ENCODE measurements around the gene CTSF.

CTSF gene

DNA sequence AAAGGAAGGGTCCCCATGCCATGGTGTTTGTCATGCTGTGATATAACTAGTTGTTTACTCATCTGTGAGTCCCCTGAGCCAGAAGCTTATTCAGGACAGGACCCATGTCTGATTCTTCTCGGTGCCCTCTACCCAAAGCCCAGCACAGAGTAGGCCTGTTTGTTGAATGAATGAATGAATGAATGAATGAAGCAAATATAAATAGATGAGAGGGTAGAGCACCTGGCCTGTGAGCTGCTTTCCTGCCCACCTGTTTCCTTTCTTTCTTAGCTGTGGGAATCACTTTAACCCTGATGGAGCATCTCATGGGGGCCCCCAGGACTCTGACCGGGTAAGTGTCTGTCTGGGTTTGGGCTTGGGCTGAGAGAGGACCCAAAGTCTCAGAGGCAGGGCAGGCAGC is 31.8 kb upstream of the CTSF start:
- no peak for TF ChIP-seq MYC (IDR thresholded peaks at IDR 0.05; ENCODE audit: low read depth, low read length)
- TF ChIP-seq POLR2A (IDR thresholded peaks at IDR 0.05; ENCODE audit: extremely low read depth, insufficient read length), result no peak
- TF ChIP-seq, protein P1, sequence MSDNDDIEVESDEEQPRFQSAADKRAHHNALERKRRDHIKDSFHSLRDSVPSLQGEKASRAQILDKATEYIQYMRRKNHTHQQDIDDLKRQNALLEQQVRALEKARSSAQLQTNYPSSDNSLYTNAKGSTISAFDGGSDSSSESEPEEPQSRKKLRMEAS (IDR thresholded peaks at IDR 0.05; ENCODE audit: low read depth, low read length), result no peak
- no peak for DNase-seq (ENCODE audit: low read depth)
- no peak overlapping the region for H3K4me3 ChIP-seq (ENCODE audit: low read depth, low read length)

DNA sequence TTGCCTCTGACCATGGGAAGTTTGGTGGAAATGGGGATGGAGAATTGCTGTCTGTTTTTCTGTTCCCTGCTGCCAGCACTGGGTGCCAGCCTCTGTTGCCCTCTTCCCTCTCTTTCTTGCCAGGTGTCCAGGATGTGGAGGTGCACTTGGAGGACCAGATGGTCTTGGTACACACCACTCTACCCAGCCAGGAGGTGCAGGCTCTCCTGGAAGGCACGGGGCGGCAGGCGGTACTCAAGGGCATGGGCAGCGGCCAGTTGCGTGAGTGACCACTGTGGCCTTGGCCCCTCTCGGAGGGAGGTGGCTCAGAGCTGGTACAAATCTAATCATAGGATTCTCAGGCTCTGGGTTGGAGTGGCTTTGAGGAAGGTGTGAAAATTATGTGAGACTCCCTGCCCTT is 30.6 kb upstream of the CTSF start:
- DNase-seq (ENCODE audit: low read depth), result no peak
- TF ChIP-seq MYC (IDR thresholded peaks at IDR 0.05; ENCODE audit: low read depth, low read length) (no peak), POLR2A (IDR thresholded peaks at IDR 0.05; ENCODE audit: extremely low read depth, insufficient read length) (no peak)
- TF ChIP-seq, protein P1 (IDR thresholded peaks at IDR 0.05; ENCODE audit: low read depth, low read length), result no peak
- TF ChIP-seq, protein P2, sequence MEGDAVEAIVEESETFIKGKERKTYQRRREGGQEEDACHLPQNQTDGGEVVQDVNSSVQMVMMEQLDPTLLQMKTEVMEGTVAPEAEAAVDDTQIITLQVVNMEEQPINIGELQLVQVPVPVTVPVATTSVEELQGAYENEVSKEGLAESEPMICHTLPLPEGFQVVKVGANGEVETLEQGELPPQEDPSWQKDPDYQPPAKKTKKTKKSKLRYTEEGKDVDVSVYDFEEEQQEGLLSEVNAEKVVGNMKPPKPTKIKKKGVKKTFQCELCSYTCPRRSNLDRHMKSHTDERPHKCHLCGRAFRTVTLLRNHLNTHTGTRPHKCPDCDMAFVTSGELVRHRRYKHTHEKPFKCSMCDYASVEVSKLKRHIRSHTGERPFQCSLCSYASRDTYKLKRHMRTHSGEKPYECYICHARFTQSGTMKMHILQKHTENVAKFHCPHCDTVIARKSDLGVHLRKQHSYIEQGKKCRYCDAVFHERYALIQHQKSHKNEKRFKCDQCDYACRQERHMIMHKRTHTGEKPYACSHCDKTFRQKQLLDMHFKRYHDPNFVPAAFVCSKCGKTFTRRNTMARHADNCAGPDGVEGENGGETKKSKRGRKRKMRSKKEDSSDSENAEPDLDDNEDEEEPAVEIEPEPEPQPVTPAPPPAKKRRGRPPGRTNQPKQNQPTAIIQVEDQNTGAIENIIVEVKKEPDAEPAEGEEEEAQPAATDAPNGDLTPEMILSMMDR (IDR thresholded peaks at IDR 0.05; ENCODE audit: low read depth, low read length), result no peak
- H3K4me3 ChIP-seq (ENCODE audit: low read depth, low read length), result no peak overlapping the region

DNA sequence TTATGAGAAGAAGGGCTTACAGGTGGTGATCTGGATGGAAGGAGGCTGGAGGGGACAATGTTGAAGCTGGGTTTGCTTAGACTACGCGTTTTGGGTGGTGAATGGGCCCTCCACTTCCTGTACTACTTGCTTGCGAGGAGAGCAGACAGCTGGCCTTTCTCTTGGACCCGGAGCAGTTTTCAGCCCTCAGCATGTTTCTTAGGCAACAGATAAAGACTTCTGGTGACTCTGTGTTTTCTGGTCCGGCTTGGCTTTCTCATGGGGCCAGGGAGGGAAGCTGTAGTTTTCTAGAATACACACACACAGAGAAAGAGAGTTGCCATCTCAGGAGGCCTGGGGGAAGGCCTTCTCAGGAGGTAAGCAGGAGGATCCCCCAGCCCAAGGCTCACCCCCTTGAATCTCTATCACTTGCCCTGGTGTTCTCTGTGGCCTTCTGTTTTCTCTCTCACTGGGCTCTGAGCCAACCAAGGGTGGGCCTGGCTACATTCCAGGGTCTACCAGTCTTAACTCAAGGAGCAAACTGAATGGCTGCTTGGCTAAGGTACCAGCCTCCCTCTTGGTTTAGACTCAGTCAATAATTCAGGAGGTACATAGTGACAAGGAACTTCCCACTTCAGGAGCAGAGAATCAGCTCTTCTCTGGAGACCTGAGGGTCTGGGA is 27.0 kb upstream of the CTSF start:
- peak overlapping the region; percentile 26 for H3K4me3 ChIP-seq (ENCODE audit: low read depth, low read length)
- peak; percentile 85 for DNase-seq (ENCODE audit: low read depth)
- TF ChIP-seq, protein P1 (IDR thresholded peaks at IDR 0.05; ENCODE audit: low read depth, low read length), result no peak
- TF ChIP-seq, protein P2 (IDR thresholded peaks at IDR 0.05; ENCODE audit: low read depth, low read length), result no peak
- TF ChIP-seq POLR2A (IDR thresholded peaks at IDR 0.05; ENCODE audit: extremely low read depth, insufficient read length) (no peak), MYC (IDR thresholded peaks at IDR 0.05; ENCODE audit: low read depth, low read length) (no peak)

DNA sequence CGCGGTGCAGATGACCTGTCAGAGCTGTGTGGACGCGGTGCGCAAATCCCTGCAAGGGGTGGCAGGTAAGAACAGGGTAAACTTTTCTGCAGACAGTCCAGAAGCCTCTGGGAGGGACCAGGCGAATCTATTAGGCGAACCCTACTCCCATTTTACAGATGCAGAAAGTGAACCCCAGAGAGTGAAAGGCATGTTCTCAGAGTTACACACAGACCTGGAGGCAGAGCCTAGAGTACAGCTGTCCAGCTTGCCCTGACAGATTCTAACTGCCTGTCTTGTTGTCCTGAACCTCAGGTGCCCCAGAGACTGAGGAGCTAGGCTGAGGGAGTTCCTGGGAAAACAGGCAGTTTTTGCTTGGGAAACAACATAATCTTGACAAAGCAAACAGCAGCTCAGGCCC is 25.2 kb upstream of the CTSF start:
- no peak for DNase-seq (ENCODE audit: low read depth)
- peak overlapping the region; percentile 79 for H3K4me3 ChIP-seq (ENCODE audit: low read depth, low read length)
- TF ChIP-seq, protein P2 (IDR thresholded peaks at IDR 0.05; ENCODE audit: low read depth, low read length), result no peak
- TF ChIP-seq MYC (IDR thresholded peaks at IDR 0.05; ENCODE audit: low read depth, low read length), result no peak
- no peak for TF ChIP-seq POLR2A (IDR thresholded peaks at IDR 0.05; ENCODE audit: extremely low read depth, insufficient read length)
- TF ChIP-seq, protein P1 (IDR thresholded peaks at IDR 0.05; ENCODE audit: low read depth, low read length), result no peak

DNA sequence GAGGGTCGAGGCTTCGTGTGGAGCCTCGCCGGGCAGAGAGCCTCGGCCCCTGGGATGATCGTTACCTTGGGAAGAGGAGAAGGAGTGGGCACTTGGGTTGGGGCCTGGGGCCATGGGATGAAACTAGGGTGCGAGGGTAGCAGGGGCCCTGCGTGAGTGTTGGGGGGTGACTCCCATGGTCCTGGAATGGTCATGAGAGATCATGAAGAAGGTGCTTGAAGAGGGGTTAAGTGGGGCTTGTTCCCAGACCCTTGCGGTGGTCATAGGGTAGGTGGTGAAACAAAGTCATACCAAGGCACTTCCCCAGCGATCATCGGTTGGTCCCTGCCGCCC is 24.9 kb upstream of the CTSF start:
- TF ChIP-seq, protein P1 (IDR thresholded peaks at IDR 0.05; ENCODE audit: low read depth, low read length), result 0 out of 2 replicates have a peak, but pooled peaks have one; percentile 0
- no peak for TF ChIP-seq POLR2A (IDR thresholded peaks at IDR 0.05; ENCODE audit: extremely low read depth, insufficient read length)
- peak; percentile 6; the same call in 1 of the 2 replicates for TF ChIP-seq MYC (IDR thresholded peaks at IDR 0.05; ENCODE audit: low read depth, low read length)
- H3K4me3 ChIP-seq (ENCODE audit: low read depth, low read length), result peak overlapping the region; percentile 79
- DNase-seq (ENCODE audit: low read depth), result no peak

DNA sequence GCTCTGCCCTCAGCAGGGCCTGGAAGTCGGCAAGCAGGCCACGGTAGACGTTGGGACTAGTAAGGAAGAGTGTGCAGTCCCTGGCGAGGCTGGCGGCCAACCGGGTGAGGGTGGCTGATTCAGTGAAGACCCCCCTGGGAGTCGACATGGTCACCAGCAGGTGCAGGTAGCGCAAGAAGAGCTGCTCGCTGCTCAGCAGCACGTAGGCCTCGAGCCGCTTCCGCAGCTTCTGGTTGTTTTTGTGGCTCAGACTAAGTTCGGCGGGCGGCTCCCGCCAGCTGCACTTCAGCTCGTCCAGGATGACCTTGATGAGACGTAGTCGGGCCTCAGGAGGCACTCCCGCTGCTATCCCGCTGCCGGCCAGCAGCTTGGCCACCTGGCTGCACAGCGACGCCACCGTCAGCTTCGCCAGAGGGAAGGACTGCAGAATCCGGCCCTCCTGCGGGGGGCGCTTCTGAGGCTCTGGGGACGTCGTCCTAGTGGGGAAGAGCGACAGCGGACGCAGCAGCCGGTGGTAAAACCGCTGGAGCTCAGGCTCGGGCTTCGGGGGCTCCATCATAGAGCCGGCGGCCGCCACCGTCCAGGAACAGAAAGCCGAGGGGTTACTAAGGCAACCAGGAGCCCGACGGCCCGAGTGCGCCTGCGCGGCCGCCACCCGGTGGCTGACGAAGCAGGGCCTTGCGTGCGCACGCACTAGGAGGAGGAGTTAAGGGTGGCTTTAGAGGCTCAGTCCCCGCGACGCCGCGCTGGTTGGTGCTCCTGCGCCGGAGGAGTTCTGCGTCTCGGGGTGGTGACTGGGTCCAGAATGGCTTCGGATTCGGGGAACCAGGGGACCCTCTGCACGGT is 24.3 kb upstream of the CTSF start, which contains the start of the genes CCDC87 and CCS:
Gene CCDC87, minus strand, starts transcription at position 607 of the 846 bp plus-strand sequence. Its CDS starts 48 bp downstream, at position 559.
Gene CCS, plus strand, starts transcription at position 729 of the 846 bp plus-strand sequence. Its CDS starts 77 bp downstream, at position 806.
- H3K4me3 ChIP-seq (ENCODE audit: low read depth, low read length), result peak within 1 kb of the TSS; percentile 79
- peak; percentile 96 for DNase-seq (ENCODE audit: low read depth)
- TF ChIP-seq MYC (IDR thresholded peaks at IDR 0.05; ENCODE audit: low read depth, low read length), result peak; percentile 18; the same call in 1 of the 2 replicates
- TF ChIP-seq, protein P2 (IDR thresholded peaks at IDR 0.05; ENCODE audit: low read depth, low read length), result peak; percentile 64
- TF ChIP-seq, protein P1 (IDR thresholded peaks at IDR 0.05; ENCODE audit: low read depth, low read length), result peak; percentile 32; the same call in 1 of the 2 replicates
- TF ChIP-seq POLR2A (IDR thresholded peaks at IDR 0.05; ENCODE audit: extremely low read depth, insufficient read length), result peak; percentile 97
